Measurements from ENCODE around the gene LARGE1. TPM values are rescaled to one million over a fixed set of nuclear protein-coding genes. Genes with fewer than 3 reads are reported as not detected.

The LARGE1 gene
- total RNA-seq, 1 experiment from 2014 or later = 1.5 TPM

- RAD21 ChIA-PET (ENCODE audit: low non-redundant PET in 1 of 2, low total read pairs in 2 of 2, uncharacterized antibody in 2 of 2, unreplicated experiment in 2 of 2) = no interaction called here
- H3K36me3 ChIP-seq (ENCODE audit: control insufficient read depth in 1 of 2, insufficient read depth in 2 of 2, low read length in 2 of 2) = no peaks in the 10 kb centered on the region
- DNase-seq (ENCODE audit: low read depth, low spot score) (no peak), ATAC-seq (no peak)
- H3K27me3 ChIP-seq (ENCODE audit: insufficient read depth, low read length) = no peaks in the 10 kb centered on the region
- H3K79me2 ChIP-seq (ENCODE audit: insufficient read depth, low read length) = no peaks in the 10 kb centered on the region
- no peaks in the 10 kb centered on the region for H3K4me1 ChIP-seq (ENCODE audit: control insufficient read depth in 1 of 2, insufficient read depth in 2 of 2, low read length in 2 of 2)
- TF ChIP-seq CEBPB (IDR thresholded peaks at IDR 0.05; ENCODE audit: low read depth) = no peak
- TF ChIP-seq CTCF (IDR thresholded peaks at IDR 0.05 in 2 of 3, conservative IDR thresholded peaks at IDR 0.05 in 1 of 3; ENCODE audit: borderline replicate concordance in 1 of 3, insufficient read depth in 1 of 3, low read depth in 2 of 3, low read length in 2 of 3) = no peak
- TF ChIP-seq REST (IDR thresholded peaks at IDR 0.05; ENCODE audit: low read depth) = no peak
- no peak for TF ChIP-seq POLR2A (IDR thresholded peaks at IDR 0.05; ENCODE audit: borderline replicate concordance, extremely low read depth, insufficient read depth, insufficient read length)
- no peak for TF ChIP-seq ELF1 (IDR thresholded peaks at IDR 0.05; ENCODE audit: borderline replicate concordance, low read depth)
- no peak for TF ChIP-seq SRF (IDR thresholded peaks at IDR 0.05; ENCODE audit: low read depth)
- no peak for TF ChIP-seq MAX (IDR thresholded peaks at IDR 0.05)
- no peak for TF ChIP-seq EZH2 (IDR thresholded peaks at IDR 0.05)
- no peak for TF ChIP-seq TCF7L2 (IDR thresholded peaks at IDR 0.05; ENCODE audit: borderline replicate concordance, extremely low read depth, insufficient read depth, insufficient read length)
- no peak for TF ChIP-seq ZNF274 (IDR thresholded peaks at IDR 0.05; ENCODE audit: low read depth, low read length)
- TF ChIP-seq POLR2AphosphoS5 (IDR thresholded peaks at IDR 0.05; ENCODE audit: low read depth, low read length) = no peak
- TF ChIP-seq CBX3 (IDR thresholded peaks at IDR 0.05; ENCODE audit: low read depth) = no peak
- no peak for TF ChIP-seq EGR1 (IDR thresholded peaks at IDR 0.05; ENCODE audit: low read depth)
- no TSS peak for BruUV-seq (replicated peaks)
- H3K4me3 ChIP-seq (replicated peaks in 1 of 2; ENCODE audit: low read depth in 1 of 2, low read length in 2 of 2) = no peak overlapping the region
- H3K27ac ChIP-seq (ENCODE audit: low read depth, low read length) = no peak overlapping the region
- H3K9ac ChIP-seq (ENCODE audit: low read length) = no peak overlapping the region
- intact Hi-C loops (cut with micrococcal nuclease) = no loop called here
- peaks cover 0 to 35% of the 10 kb centered on the region in 2 experiments; a peak in 2 of 4 replicates for H3K9me3 ChIP-seq (ENCODE audit: control insufficient read depth in 1 of 2, insufficient read depth in 1 of 2, low read depth in 1 of 2, low read length in 2 of 2)
- no peak overlapping the region for H3K4me2 ChIP-seq (ENCODE audit: low read length)
- H4K20me1 ChIP-seq (ENCODE audit: insufficient read depth) = no peaks in the 10 kb centered on the region
- CTCF ChIA-PET = no interaction called here
- POLR2A ChIA-PET = no interaction called here
- H2AFZ ChIP-seq (ENCODE audit: low read depth, low read length, poor library complexity, severe bottlenecking) = no peak overlapping the region
- H3K9me2 ChIP-seq (ENCODE audit: insufficient read depth) = no peaks in the 10 kb centered on the region
Observed at GRCh38 chr22:33861216-33861875, 58.9 kb downstream of the LARGE1 start.
